AML-193 (cell line): ENCODE results near the gene MLF2.
"Not testable (repeated sequence)": the region's sequence is repeated elsewhere in the genome, so short reads cannot be mapped to it uniquely, and the experiment has no call there.

Experiments used
- DNase-seq, 2 experiments: peaks; one replicate each; lab custom pipeline; 2025; lab: John Stamatoyannopoulos, UW

The MLF2 gene

DNA sequence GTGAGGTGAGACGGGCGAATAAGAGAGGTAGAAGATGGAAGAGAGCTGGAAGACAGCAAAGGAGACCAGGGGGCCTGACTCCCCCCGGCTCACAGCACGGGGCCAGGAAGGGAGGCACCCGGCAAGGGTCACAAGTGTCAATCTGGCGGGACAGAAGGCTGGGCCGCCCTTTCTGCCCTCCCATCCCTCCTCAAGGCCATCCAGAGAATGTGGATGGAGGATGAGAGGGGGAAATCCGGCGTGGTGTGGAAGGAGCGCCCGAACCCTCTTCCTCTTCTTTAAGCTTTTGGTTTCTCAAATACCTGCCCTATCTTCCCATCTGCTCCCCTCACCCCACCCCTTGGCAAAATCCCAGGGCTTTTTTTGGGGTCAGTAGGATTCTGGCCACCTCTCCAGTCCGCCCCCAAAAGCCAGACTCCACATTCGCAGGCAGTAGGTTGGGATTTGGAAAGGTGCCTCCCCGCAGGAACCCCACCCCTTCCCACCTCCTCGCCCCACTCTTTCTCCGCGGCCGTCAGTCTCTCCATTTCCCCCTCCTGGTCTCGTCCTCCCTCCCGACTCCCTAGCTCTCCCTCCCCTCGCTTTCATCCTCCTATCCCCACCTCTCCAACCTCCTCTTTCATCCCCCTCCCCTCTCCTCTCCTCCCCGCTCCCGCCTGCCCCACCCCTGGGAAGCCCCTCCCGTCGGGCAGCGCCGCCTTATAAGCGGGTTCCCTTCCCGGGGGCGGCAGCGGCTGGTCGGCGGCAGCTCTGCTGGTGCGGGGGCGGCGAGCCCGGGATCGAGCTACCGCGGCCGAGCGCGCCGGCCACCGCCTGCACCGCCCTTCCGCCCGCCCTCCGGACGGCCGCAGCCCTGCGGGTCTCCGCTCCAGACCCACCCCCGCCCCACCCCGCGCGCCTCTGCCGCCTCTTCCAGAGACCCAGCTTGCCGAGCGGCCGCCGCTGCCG lies 13.0 kb upstream of the MLF2 start, which contains the start of gene PTMS:
Gene PTMS (plus strand): TSS at position 730 of the 948 bp plus-strand sequence. CDS start 343 bp downstream, outside the sequence.
- DNase-seq, result no peak

GRCh38 chr12:6765048-6765633 lies 12.2 kb upstream of the MLF2 start:
- no peak for DNase-seq

- peak; percentile 36 to 49 for DNase-seq
These were observed 11.3 kb upstream of the MLF2 start for GRCh38 chr12:6764011-6764828.

- no peak for DNase-seq
These were observed 10.4 kb upstream of the MLF2 start for GRCh38 chr12:6763380-6763779.

GRCh38 chr12:6759741-6760140 lies 6.8 kb upstream of the MLF2 start:
- DNase-seq, result no peak

DNA sequence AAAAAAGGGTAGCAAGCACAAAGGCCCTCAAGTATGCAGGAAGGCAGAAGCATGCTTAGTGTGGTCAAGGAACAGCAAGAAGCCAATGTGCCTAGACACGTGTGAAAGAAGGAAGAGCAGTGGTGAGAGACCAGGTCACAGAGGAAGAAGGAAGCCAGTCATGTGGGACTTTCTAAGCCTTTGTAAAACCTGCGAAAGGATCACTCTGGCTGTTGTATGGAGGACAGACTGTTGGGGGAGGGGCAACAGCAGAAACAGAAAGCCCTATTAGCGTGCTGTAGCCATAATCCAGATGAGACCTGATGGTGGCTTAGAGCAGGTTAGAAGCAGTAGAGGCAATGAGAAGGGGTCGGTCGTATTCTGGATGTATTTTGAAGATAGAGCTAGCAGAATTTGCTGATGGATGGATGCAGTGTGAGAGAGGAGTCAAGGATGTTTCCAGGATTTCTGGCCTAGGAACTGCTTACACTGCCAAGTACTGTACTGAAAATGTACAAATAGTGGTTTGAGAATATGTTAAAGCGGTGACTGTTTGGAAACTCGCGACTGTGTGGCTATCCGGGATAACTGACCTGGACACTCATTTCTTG lies 5.7 kb upstream of the MLF2 start:
- no peak for DNase-seq

DNA sequence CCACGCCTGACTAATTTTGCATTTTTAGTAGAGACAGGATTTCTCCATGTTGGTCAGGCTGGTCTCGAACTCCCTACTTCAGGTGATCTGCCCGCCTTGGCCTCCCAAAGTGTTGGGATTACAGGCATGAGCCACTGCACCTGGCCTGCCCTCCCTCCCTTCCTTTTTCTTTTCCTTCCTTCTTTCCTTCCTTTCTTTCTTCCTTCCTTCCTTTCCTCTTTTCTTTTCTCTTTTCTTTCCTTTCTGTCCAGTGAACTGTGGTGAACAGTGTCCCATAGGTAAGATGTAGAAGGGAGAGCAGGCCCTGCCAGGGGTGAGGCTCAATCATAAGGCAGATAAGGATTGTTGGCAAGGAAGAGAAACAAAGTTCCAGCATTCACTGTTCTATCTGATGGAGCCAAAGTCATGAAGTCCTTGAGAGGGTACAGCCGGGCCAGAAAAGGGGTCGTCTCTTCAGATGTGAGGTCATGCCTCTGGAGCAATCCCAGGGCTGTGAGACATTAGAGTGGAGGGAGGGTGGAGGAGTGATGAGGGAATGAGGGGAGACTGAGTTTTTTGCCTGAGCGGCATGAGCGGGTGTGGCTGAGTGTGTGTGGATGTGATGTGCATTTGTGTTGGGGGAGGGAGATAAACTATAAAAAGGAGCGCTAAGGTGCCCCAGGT lies 4.2 kb upstream of the MLF2 start:
- DNase-seq, result no peak

DNA sequence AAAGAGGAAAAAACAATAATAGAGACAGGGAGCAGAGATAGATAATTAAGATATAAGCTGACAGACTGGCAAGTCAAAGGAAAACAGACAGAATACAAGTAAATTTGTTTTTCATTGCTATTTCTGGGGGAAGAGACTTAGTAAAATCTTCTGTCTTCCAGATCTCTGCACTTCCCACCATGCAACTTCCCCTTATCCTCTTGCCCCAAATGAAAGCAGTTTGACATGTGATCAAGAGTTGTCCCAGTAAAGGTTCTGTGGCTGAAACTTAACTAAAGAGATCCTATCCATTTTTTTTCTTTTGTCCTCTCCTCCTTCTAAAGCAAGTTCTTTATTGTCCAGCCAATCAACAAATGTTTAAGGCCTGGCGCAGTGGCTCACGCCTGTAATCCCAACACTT lies 1.5 kb upstream of the MLF2 start:
- no peak for DNase-seq

DNA sequence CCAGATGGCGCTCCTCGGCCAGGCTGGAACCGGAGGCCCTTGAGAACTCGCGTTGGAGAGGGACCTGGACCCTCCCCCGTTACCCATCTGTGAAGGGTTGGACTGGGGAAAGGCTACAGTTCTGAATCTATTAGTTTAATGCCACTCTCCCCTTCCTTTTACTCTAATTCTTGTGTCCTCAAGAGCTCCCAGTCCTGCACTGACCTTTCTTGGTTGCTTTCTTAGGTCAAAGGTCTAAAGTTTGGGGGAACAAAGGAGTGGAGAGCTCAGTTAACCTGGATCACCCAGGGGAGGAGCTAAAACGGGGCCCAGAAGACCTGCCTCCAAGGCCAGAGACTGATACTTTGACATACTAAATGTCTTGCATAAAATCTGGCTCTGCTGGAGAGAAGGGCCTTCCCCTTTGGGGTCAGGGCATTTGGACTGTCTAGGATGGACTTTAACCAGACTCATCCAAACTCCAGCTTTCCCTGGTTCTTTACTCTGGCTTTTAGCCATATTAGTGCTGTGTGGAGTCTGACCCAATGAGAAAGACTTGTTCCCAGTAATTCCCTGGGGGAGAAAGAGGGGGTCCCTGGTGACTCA lies 923 bp upstream of the MLF2 start:
- no peak for DNase-seq

DNA sequence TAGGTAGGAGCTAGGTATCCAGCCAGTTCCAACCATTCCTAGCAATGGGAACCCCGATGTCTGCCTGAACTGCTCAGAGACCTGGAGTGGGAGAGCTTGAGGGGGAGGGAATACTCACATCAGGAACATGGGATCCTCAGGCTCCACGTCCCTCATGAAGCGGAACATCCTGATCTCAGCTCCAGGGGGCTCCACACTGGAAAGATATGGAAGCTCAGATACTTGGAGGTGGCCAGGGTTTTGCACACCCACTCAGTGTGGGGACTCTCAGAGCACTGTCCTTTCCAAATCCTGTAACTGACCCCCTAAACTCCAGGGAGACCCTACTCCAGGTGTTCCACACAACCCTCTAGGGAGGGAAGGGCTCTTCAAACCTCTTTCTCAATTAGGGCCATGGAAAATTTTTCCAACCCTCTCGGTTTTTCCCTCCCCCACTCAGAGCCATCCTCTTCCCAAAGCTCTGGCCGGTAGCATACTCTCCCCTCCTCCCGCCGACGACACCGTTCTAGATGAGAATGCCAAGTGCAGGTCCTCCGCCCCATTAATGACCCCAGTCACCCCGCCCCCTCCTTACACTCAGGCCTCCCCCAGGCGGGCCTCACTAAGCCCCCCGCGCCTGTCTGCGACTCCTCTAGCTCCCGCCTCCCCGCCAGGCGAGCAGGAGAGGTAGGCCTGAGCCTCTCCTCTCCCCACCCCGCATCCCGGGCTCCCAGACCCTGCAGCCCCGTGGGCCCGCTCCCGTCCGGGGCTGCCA lies 597 bp downstream of the MLF2 start:
- DNase-seq, result no peak

- DNase-seq, result no peak
These were observed 1.2 kb downstream of the MLF2 start for GRCh38 chr12:6751767-6752166.

GRCh38 chr12:6750506-6750905 lies 2.4 kb downstream of the MLF2 start:
- DNase-seq, result no peak

DNA sequence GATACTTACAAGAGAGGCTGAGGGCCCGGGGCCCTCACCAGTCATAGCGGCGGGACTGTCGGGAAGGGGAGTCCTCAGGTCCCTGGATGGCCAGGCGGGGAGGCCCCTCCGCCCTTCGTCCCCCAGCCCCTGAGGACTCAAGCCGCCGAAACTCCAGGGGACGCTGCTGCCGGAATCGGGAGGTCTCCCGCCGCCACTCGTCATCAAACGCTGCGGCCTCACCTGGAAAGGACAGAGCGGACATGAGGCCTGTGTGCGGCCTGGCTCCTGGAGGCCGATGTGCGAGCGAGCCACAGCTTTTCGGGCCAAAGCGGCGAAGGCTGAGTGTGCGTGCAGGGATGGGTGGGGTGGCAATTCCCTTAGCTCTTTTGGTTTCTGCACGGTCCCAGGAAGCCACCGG lies 4.2 kb downstream of the MLF2 start:
- DNase-seq, result no peak

DNA sequence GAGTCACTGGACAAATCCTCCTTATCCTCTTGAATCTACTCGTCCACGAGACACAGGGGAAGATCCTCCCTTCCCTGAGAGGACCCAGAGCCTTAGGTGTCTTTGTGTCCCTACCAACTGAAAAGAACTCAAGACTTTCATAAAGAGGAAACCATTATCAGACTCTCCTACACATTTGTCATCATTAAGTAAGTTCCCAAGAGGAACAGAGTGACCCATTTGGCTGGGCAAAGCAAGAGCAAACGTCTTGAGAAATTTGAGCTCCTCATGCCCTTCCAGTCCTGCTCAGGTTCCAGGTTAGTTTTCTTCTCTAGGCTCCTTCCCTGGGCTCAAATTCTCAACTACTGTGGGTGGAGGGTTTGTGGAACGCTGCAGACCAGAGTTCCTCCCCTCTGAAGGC lies 5.7 kb downstream of the MLF2 start:
- DNase-seq, result no peak

- DNase-seq, result peak; percentile 96 to 97
These were observed 7.0 kb downstream of the MLF2 start for GRCh38 chr12:6745741-6746525.

DNA sequence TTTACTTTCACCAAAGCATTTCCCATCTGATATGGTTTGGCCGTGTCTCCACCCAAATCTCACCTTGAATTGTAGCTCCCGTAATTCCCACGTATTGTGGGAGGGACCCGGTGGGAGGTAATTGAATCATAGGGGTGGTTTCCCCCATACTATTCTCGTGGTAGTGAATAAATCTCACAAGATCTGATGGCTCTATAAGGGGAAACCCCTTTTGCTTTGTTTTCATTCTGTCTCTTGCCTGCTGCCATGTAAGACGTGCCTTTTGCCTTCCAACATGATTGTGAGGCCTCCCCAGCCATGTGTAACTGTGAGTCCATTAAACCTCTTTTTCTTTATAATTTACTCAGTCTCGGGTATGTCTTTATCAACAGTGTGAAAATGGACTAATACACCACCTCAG lies 9.6 kb downstream of the MLF2 start:
- DNase-seq, result not testable (repeated sequence)

DNA sequence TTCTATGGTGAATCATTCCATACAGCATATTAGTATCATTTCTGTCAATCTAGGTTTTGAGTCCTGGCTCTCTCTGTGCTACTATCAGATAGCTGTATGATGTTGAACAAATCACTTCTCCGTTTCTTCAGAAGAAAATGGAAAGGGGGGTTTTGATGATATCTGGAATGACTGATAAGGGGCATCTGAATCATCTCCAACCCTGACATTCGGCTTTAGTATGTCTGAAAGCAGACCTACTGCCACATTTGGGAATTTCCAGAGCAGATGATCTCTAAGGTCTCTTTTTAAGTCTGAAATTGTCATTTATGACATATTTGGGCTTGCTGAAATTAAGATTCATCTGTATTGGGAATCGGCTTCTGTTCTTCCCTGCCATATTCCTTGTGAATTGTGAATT lies 10.1 kb downstream of the MLF2 start:
- DNase-seq, result no peak

GRCh38 chr12:6742080-6742479 lies 10.9 kb downstream of the MLF2 start:
- DNase-seq, result not testable (repeated sequence)

DNA sequence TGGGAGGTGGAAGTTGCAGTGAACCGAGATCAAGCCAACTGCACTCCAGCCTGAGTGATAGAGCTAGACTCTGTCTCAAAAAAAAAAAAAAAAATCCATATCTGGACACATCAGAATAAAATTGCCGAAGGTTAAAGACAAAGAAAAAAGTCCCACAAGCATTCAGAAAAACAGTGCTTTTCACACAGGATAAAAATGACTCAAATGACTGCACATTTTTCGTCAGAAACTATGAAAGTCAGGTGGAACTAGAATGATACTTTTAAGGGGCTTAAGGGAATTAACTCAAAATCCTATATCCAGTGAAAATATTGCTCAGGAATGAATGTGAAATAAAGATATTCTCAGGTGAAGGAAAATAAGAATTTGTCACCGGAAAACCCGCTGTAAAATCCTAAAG lies 16.2 kb downstream of the MLF2 start:
- DNase-seq, result no peak
